ENCODE measurements around the gene ARL17B.
"Not testable (repeated sequence)": the region's sequence is repeated elsewhere in the genome, so short reads cannot be mapped to it uniquely, and the experiment has no call there.

ARL17B gene

DNA sequence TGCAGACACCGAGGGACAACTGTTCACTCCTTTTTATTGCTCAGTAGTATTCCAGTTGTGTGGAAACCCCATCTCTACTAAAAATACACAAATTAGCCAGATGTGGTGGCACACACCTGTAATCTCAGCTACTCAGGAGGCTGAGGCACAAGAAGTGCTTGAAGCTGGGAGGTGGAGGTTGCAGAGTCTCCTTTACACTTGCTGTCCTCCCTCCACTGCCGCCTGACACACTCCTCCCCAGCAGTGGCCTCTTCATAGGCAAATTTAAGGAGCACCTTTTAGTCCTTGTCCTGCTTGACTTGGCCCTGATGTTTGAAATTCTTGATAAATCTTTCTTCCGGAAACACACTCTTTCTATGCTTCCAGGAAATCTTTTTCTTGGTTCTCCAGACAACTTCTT lies 112.4 kb downstream of the ARL17B start:
- H3K36me3 ChIP-seq (ENCODE audit: control insufficient read depth, low read length); H3K9me3 ChIP-seq (ENCODE audit: control insufficient read depth, insufficient read depth, low read length); H3K27me3 ChIP-seq (ENCODE audit: control insufficient read depth, low read length); H3F3A ChIP-seq (ENCODE audit: control insufficient read depth, insufficient read depth); H3K27ac ChIP-seq (ENCODE audit: low read depth, low read length); H3K4me2 ChIP-seq (ENCODE audit: low read length); H3K4me3 ChIP-seq (ENCODE audit: low read length); H4K20me1 ChIP-seq (ENCODE audit: control insufficient read depth, insufficient read depth, low read depth, low read length); H3K4me1 ChIP-seq (ENCODE audit: control insufficient read depth, low read length); H3K79me2 ChIP-seq (ENCODE audit: control insufficient read depth, low read length); H3K9me2 ChIP-seq (replicated peaks; ENCODE audit: control insufficient read depth, low read length): not testable (repeated sequence)

DNA sequence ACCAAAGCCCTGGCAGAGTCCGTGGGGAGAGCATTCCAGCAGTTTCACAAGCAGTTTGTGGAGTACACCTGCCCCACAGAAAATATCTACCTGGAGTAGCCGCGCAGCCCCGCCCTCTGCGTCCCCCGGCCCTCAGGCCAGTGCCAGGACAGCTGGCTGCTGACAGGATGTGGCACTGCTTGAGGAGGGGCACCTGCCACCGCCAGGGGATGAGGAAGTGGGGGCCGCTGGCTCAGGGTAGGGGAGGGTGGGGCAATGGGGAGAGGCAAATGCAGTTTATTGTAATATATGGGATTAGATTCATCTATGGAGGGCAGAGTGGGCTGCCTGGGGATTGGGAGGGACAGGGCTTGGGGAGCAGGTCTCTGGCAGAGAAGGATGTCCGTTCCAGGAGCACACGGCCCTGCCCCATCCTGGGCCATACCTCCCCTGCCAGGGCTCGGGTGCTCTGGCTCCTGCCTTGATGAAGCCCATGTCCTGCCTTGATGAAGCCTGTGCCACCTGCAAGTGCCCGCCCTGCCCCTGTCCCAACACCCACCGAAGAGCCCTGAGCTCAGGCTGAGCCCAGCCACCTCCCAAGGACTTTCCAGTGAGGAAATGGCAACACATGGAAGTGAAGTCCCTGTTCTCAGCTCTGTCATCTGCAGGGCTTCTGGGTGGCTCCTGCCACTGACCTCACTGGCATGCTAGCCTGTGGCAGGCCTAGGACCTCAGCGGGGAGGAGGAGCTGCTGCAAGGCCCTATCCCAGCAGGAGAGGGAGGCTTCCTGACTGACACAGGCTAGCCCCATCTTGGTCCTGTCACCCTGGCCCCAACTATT lies 116.4 kb downstream of the ARL17B start:
- not testable (repeated sequence) for H3K27ac ChIP-seq (ENCODE audit: low read depth, low read length); H3K36me3 ChIP-seq (ENCODE audit: control insufficient read depth, low read length); H3K4me3 ChIP-seq (ENCODE audit: low read length); H4K20me1 ChIP-seq (ENCODE audit: control insufficient read depth, insufficient read depth, low read depth, low read length); H3K4me1 ChIP-seq (ENCODE audit: control insufficient read depth, low read length); H3K79me2 ChIP-seq (ENCODE audit: control insufficient read depth, low read length); H3F3A ChIP-seq (ENCODE audit: control insufficient read depth, insufficient read depth); H3K9me3 ChIP-seq (ENCODE audit: control insufficient read depth, insufficient read depth, low read length); H3K27me3 ChIP-seq (ENCODE audit: control insufficient read depth, low read length); H3K9me2 ChIP-seq (replicated peaks; ENCODE audit: control insufficient read depth, low read length)
- H3K4me2 ChIP-seq (ENCODE audit: low read length): peak overlapping the region; percentile 27; the same call in 1 of the 2 replicates

DNA sequence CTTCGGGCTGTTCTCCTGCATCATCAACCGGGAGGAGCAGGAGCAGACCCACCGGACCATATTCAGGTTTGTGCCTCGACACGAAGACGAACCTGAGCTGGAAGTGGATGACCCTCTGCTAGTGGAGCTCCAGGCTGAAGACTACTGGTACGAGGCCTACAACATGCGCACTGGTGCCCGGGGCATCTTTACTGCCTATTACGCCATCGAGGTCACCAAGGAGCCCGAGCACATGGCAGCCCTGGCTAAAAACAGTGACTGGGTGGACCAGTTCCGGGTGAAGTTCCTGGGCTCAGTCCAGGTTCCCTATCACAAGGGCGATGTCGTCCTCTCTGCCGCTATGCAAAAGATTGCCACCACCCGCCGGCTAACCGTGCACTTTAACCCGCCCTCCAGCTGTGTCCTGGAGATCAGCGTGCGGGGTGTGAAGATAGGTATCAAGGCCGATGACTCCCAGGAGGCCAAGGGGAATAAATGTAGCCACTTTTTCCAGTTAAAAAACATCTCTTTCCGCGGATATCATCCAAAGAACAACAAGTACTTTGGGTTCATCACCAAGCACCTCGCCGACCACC lies 117.1 kb downstream of the ARL17B start:
- not testable (repeated sequence) for H4K20me1 ChIP-seq (ENCODE audit: control insufficient read depth, insufficient read depth, low read depth, low read length); H3K79me2 ChIP-seq (ENCODE audit: control insufficient read depth, low read length); H3K9me2 ChIP-seq (replicated peaks; ENCODE audit: control insufficient read depth, low read length); H3K4me1 ChIP-seq (ENCODE audit: control insufficient read depth, low read length); H3K9me3 ChIP-seq (ENCODE audit: control insufficient read depth, insufficient read depth, low read length); H3K27me3 ChIP-seq (ENCODE audit: control insufficient read depth, low read length); H3K36me3 ChIP-seq (ENCODE audit: control insufficient read depth, low read length); H3K4me3 ChIP-seq (ENCODE audit: low read length); H3K4me2 ChIP-seq (ENCODE audit: low read length); H3K27ac ChIP-seq (ENCODE audit: low read depth, low read length); H3F3A ChIP-seq (ENCODE audit: control insufficient read depth, insufficient read depth)

GRCh38 chr17:46243928-46244327 lies 117.6 kb downstream of the ARL17B start:
- H3K9me3 ChIP-seq (ENCODE audit: control insufficient read depth, insufficient read depth, low read length); H3F3A ChIP-seq (ENCODE audit: control insufficient read depth, insufficient read depth); H3K4me3 ChIP-seq (ENCODE audit: low read length); H3K27me3 ChIP-seq (ENCODE audit: control insufficient read depth, low read length); H3K4me2 ChIP-seq (ENCODE audit: low read length); H4K20me1 ChIP-seq (ENCODE audit: control insufficient read depth, insufficient read depth, low read depth, low read length); H3K36me3 ChIP-seq (ENCODE audit: control insufficient read depth, low read length); H3K79me2 ChIP-seq (ENCODE audit: control insufficient read depth, low read length); H3K27ac ChIP-seq (ENCODE audit: low read depth, low read length); H3K4me1 ChIP-seq (ENCODE audit: control insufficient read depth, low read length); H3K9me2 ChIP-seq (replicated peaks; ENCODE audit: control insufficient read depth, low read length): not testable (repeated sequence)

DNA sequence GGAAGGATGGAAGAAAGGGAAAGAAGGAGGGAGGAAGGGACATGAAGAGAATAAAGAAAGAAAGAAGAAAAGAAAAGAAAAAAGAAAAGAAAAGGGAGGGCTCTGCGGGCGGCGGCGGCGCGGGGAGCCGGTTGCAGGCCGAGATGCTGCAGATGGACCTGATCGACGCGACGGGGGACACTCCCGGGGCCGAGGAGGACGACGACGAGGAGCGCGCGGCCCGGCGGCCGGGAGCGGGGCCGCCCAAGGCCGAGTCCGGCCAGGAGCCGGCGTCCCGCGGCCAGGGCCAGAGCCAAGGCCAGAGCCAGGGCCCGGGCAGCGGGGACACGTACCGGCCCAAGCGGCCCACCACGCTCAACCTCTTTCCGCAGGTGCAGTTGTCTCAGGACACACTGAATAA lies 118.1 kb downstream of the ARL17B start:
- not testable (repeated sequence) for H3K4me3 ChIP-seq (ENCODE audit: low read length); H3K4me1 ChIP-seq (ENCODE audit: control insufficient read depth, low read length); H3K9me2 ChIP-seq (replicated peaks; ENCODE audit: control insufficient read depth, low read length); H3F3A ChIP-seq (ENCODE audit: control insufficient read depth, insufficient read depth); H3K4me2 ChIP-seq (ENCODE audit: low read length); H4K20me1 ChIP-seq (ENCODE audit: control insufficient read depth, insufficient read depth, low read depth, low read length); H3K79me2 ChIP-seq (ENCODE audit: control insufficient read depth, low read length); H3K27ac ChIP-seq (ENCODE audit: low read depth, low read length); H3K27me3 ChIP-seq (ENCODE audit: control insufficient read depth, low read length); H3K36me3 ChIP-seq (ENCODE audit: control insufficient read depth, low read length); H3K9me3 ChIP-seq (ENCODE audit: control insufficient read depth, insufficient read depth, low read length)

DNA sequence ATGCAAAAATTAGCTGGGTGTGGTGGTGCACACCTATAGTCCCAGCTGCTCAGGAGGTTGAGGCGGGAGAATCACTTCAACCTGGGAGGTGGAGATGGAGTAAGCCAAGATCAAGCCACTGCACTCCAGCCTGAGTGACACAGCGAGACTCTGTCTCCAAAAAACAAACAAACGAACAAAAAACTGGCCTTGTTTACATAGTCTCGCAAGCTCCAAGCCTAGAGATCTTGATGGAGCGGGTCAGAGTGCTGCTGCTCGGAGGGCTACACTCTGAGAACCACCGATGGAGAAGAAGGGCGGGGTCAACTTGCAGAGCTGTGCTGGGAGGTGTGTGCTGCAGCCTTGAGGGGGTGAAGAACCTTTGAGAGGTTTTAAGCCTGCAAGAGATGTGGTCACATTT lies 130.2 kb downstream of the ARL17B start:
- H3K9me2 ChIP-seq (replicated peaks; ENCODE audit: control insufficient read depth, low read length); H3K4me2 ChIP-seq (ENCODE audit: low read length); H3K36me3 ChIP-seq (ENCODE audit: control insufficient read depth, low read length); H3K4me1 ChIP-seq (ENCODE audit: control insufficient read depth, low read length); H3K4me3 ChIP-seq (ENCODE audit: low read length); H3F3A ChIP-seq (ENCODE audit: control insufficient read depth, insufficient read depth); H4K20me1 ChIP-seq (ENCODE audit: control insufficient read depth, insufficient read depth, low read depth, low read length); H3K79me2 ChIP-seq (ENCODE audit: control insufficient read depth, low read length); H3K27ac ChIP-seq (ENCODE audit: low read depth, low read length); H3K27me3 ChIP-seq (ENCODE audit: control insufficient read depth, low read length); H3K9me3 ChIP-seq (ENCODE audit: control insufficient read depth, insufficient read depth, low read length): not testable (repeated sequence)

GRCh38 chr17:46225274-46225794 lies 136.2 kb downstream of the ARL17B start:
- not testable (repeated sequence) for H3K27ac ChIP-seq (ENCODE audit: low read depth, low read length); H3F3A ChIP-seq (ENCODE audit: control insufficient read depth, insufficient read depth)
- H3K4me2 ChIP-seq (ENCODE audit: low read length): peak overlapping the region; percentile 58

DNA sequence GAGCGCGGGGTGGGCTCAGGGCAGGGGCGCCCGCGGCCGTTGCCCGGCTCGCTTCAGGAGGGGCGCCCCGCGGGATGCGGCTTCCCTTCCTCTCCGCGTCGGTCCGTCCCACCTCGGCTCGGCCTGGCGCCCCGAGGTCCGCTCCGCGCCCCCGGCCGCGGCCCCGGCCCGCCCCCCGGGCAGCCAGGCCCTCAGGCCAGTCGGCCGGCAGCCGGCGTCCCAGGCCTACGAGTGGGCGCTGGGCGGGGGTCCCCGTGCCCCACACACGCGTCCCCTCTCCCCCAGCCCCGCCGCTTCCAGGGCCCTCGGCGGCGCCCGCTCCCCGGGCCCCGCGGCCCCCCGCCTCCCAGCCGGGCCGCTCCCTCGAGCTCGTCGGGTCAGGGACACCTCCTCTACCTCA lies 136.7 kb downstream of the ARL17B start:
- H3K9me2 ChIP-seq (replicated peaks; ENCODE audit: control insufficient read depth, low read length); H3K4me1 ChIP-seq (ENCODE audit: control insufficient read depth, low read length); H3K27ac ChIP-seq (ENCODE audit: low read depth, low read length); H3K9me3 ChIP-seq (ENCODE audit: control insufficient read depth, insufficient read depth, low read length); H3F3A ChIP-seq (ENCODE audit: control insufficient read depth, insufficient read depth); H3K36me3 ChIP-seq (ENCODE audit: control insufficient read depth, low read length); H4K20me1 ChIP-seq (ENCODE audit: control insufficient read depth, insufficient read depth, low read depth, low read length); H3K27me3 ChIP-seq (ENCODE audit: control insufficient read depth, low read length): not testable (repeated sequence)
- Histone ChIP-seq H3K79me2 (ENCODE audit: control insufficient read depth, low read length) (peaks cover 10% of the 10 kb centered on the region), H3K4me3 (ENCODE audit: low read length) (peak overlapping the region; percentile 68), H3K4me2 (ENCODE audit: low read length) (peak overlapping the region; percentile 58)

More at GRCh38 chr17:46225274-46225794, 136.2 kb downstream of the ARL17B start:
- H3K9me2 ChIP-seq (replicated peaks; ENCODE audit: control insufficient read depth, low read length); H3K27me3 ChIP-seq (ENCODE audit: control insufficient read depth, low read length); H3K79me2 ChIP-seq (ENCODE audit: control insufficient read depth, low read length); H4K20me1 ChIP-seq (ENCODE audit: control insufficient read depth, insufficient read depth, low read depth, low read length); H3K9me3 ChIP-seq (ENCODE audit: control insufficient read depth, insufficient read depth, low read length); H3K4me1 ChIP-seq (ENCODE audit: control insufficient read depth, low read length); H3K36me3 ChIP-seq (ENCODE audit: control insufficient read depth, low read length): not testable (repeated sequence)
- peak overlapping the region; percentile 68 for H3K4me3 ChIP-seq (ENCODE audit: low read length)
